AG04449 (cell line): Measurements from ENCODE around the gene PRRT1.

Experiments used
- CTCF ChIA-PET: fragments of 350-600 bp; formaldehyde crosslinking; extraction: SDS; loops from one replicate; lab custom pipeline; 2021; ENCODE audit warnings: antibody characterized with exemption; lab: Yijun Ruan, JAX
- POLR2A ChIA-PET: fragments of 400-600, 350-600 bp; formaldehyde crosslinking; extraction: SDS; loops from one replicate; lab custom pipeline; 2020; ENCODE audit warnings: antibody characterized with exemption, inconsistent platforms; lab: Yijun Ruan, JAX
- DNase-seq: peaks from one replicate; pipeline ENCODE4 v3.0.0-alpha.2; 2010; ENCODE audit warnings: low read depth, low spot score
- H3K4me3 ChIP-seq: 2 replicates; pipeline ENCODE4 v1.5.1; 2011; ENCODE audit warnings: low read depth, mild to moderate bottlenecking, control low read depth, low read length
- CTCF ChIP-seq: IDR thresholded peaks from one replicate; pipeline ENCODE4 v1.5.1; 2011; ENCODE audit warnings: mild to moderate bottlenecking, moderate library complexity, low read length, control low read depth, inconsistent platforms; ENCODE audit not compliant: insufficient read depth; ENCODE audit errors: missing control alignments

The PRRT1 gene

GRCh38 chr6:32178547-32179440, 27.1 kb upstream of the PRRT1 start:
- ChIA-PET CTCF (interaction anchor here (1.1 to 2.0 kb wide), 4 partner anchors 12 to 62 kb away, joined by 3 to 8 read pairs (median 6); no protein-coding TSS in a partner anchor), POLR2A (interaction anchor here (0.7 to 1.7 kb wide), 2 partner anchors 16 to 69 kb away, joined by 3 to 8 read pairs; no protein-coding TSS in a partner anchor)
- no peak for TF ChIP-seq CTCF
- no peak for DNase-seq
- H3K4me3 ChIP-seq, result peak overlapping the region; percentile 97

- H3K4me3 ChIP-seq, result peak within 1 kb of the TSS; percentile 97
- ChIA-PET POLR2A (interaction anchor here (0.9 to 2.4 kb wide), 5 partner anchors 17 to 794 kb away, joined by 4 to 8 read pairs (median 7); partner anchors contain the start of genes ATF6B and FKBPL), CTCF (interaction anchor here (1.3 to 2.1 kb wide), 3 partner anchors 15 to 60 kb away, joined by 4 to 6 read pairs (median 5); partner anchors contain the start of gene GPSM3)
- DNase-seq, result peak; percentile 100
- no peak for TF ChIP-seq CTCF
These were observed 26.2 kb upstream of the PRRT1 start, which contains the start of gene RNF5 for GRCh38 chr6:32177788-32178546. Gene RNF5, plus strand, starts transcription at chr6:32178405. Its CDS starts 107 bp downstream, at chr6:32178512.

- POLR2A ChIA-PET, result interaction anchor here (0.9 to 2.4 kb wide), 5 partner anchors 18 to 795 kb away, joined by 4 to 8 read pairs (median 7); partner anchors contain the start of genes ATF6B and FKBPL
- CTCF ChIA-PET, result interaction anchor here (1.4 to 2.1 kb wide), 3 partner anchors 12 to 60 kb away, joined by 4 to 6 read pairs (median 5); partner anchors contain the start of genes GPSM3 and PBX2
- no peak for DNase-seq
- no peak for TF ChIP-seq CTCF
- H3K4me3 ChIP-seq, result peak overlapping the region; percentile 97
These were observed 25.5 kb upstream of the PRRT1 start for GRCh38 chr6:32177183-32177787.

- peak overlapping the region; percentile 97 for H3K4me3 ChIP-seq
- no peak for TF ChIP-seq CTCF
- ChIA-PET CTCF (interaction anchor here (1.0 to 2.1 kb wide), 4 partner anchors 13 to 59 kb away, joined by 4 to 7 read pairs (median 6); partner anchors contain the start of genes GPSM3 and PBX2), POLR2A (interaction anchor here (0.6 to 2.4 kb wide), 6 partner anchors 19 to 795 kb away, joined by 3 to 8 read pairs (median 6); partner anchors contain the start of genes ATF6B and FKBPL)
- DNase-seq, result no peak
These were observed 24.9 kb upstream of the PRRT1 start for GRCh38 chr6:32176476-32177182.
